CD4-positive, alpha-beta T cell treated with Interleukin-1 beta for 1 hour (primary cell): ENCODE measurements around the gene PIK3C2A.

ENCODE experiments used
- DNase-seq, 2 donors: peaks; one replicate each; pipeline ENCODE4 v3.0.0-alpha.2; 2020 to 2022

The PIK3C2A gene

DNA sequence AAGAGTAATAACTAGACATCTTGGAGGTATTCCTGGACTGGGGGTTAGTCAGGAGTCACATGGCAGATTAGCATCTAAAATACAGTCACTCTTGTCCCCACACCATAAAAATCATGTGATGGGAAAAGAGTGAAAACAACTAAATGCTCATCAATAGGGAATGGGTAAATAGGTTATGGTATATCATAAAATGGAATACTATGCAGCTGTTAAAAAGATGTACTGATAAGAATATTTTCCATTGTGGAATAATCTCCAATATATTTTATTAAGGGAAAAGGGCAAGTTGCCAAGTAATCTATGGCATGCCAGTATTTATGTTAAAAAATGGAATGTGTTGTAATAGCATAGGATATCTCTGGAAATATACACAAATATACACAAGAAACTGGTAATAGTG is 6.6 kb upstream of the PIK3C2A start:
- no peak for DNase-seq

DNA sequence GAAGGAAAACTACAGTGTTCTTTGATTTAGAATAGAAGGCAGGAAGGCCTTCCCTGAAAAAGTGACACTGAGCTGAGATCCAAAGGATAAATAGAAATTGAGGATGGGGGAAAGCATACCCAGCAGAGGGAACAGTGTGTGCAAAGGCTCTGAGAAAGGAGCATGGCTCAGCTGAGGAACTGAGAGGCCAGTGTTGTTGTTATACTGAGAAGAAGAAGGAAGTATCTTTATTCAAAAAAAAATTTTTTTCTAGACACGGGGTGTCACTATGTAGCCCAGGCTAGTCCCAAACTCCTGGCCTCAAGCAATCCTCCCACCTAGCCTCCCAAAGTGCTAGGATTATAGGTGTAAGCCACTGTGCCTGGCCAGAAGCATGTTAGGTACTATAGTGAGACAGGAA is 3.5 kb upstream of the PIK3C2A start:
- no peak for DNase-seq

DNA sequence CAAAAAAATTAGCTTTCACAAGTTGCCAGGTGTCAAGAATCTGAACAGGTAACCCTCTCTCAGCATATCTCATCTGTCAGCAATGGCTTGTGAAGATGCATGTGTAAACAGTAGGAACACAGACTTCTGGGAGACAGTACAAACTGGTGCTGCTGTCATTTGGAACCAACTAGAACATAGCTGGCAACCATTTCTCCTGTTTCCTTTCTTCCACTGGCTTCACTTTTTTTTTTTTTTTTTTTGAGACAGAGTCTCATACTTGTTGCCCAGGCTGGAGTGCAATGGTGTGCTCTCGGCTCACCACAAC is 2.1 kb upstream of the PIK3C2A start:
- no peak for DNase-seq

DNA sequence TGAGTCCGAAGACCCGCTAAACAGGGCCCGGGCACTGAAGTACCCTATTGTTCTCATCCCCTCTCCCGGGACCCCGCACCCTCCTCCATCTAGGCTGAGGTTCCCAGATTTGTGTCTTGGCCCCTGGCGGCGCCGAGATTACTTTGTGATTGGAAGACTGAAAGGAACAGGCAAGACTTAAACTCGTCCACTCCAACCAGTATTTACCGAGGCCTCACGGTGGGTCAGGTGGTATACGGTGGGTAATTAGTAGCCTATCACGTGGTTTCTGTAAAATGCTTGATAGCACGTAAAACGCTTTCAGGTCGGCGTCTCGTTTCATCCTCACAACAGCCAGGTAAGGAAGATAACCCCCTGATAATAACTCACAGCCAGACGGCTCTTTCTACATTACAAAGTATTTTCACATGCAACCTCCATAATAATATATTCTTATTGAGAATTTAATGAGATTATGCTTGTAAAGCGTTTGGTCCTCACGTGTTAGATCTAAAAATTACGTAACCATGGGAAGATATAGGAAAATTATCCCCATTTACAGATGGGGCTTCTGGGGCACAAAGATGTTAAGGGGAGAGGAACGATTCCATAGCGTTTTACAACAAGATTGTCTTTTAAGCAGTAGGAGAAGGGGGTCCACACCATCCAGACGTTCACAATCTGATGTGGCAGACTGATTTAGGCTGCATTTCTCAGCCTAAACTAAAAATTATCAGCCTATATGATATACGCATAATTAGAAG is 642 bp upstream of the PIK3C2A start:
- peak; percentile 44 to 58 for DNase-seq

DNA sequence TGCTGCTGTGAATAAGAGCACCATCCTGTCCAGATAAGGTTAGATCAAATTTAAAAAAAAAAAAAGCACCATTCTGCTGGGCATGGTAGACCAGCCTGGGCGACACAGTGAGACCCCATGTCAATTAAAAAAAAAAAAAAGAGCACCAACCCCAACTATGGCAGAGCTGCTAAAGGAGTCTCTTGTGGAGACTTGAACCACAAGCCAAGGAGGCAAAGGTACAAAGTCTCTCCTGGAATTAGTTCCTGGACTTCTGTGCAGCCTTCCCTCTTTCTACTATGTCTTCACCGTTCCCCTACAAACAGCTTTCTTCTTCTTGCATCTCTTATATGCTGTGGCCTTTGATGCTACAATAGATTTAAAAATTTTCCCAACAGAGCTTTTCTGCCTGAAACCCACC is 1.3 kb downstream of the PIK3C2A start:
- no peak for DNase-seq

DNA sequence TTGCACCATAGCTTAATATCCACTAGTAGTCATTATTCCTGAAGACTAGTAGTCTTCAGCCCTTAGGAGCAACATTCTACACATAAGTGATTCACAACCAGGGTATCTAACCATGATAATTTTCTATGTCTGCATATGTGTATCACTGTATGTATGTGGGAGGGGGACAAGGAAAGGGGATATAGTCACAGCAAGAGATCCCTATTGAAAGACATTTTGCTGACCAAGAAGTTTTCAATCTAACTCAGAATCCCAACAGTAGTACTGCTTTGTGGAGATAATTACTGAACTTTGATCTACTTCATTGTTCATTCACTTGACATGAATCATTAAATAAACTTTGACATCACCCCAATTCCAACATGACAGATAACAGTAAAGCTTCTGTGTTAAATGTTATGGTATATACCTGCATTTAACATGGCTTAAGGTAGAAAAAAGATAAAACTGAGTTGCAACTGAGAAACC is 10.3 kb downstream of the PIK3C2A start:
- no peak for DNase-seq

DNA sequence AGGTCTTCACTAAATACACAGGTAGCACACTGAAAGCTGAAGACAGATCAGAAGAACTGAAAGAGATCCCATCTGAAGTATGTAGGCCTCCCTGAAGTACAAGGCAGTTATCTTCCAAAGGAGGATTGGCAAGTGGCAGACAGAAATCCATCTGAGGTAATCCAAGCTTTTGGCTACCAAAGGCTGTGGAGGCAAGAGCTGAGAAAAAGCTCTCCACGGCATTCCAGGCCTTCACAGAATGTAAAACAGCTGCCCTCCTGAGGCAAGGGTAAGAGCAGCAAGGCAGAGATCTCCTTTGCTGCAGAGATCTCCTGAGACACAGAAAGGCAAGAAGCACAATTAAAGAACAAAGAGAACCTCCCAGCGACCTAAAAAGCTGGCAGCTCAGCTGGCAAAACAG is 19.1 kb downstream of the PIK3C2A start:
- DNase-seq: no peak

DNA sequence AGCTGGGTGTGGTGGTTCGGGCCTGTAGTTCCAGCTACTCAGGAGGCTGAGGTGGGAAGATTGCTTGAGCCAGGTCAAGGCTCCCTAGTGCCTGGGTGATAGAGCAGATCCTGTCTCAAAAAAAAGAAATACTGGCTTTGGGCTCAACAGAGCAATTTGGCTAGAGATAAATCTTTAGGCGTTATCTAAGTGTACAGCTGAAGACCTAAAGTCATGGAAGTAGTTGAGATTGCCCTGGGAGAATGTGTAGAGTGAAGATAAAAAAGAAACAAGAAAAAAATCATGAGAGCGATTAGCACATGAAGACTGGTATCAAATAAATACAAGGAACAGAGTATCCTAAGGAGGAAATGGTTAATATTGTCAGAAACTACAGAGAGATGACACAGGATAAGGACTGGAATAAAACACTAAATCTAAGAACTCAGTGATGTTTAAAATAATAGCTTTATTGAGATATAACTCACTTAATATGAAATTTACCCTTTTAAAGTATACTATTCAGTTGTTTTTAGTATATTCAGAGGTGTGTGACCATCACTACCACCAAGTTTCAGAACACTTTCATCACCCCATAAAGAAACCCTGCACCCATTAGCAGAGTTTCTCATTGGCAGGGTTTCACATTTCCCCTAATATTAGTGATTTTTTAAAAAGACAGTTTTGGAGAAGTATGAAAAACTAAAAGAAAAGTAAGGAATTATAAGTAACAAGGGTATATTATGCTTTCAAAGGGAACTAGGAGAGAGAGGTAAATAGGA is 20.7 kb downstream of the PIK3C2A start:
- no peak for DNase-seq

DNA sequence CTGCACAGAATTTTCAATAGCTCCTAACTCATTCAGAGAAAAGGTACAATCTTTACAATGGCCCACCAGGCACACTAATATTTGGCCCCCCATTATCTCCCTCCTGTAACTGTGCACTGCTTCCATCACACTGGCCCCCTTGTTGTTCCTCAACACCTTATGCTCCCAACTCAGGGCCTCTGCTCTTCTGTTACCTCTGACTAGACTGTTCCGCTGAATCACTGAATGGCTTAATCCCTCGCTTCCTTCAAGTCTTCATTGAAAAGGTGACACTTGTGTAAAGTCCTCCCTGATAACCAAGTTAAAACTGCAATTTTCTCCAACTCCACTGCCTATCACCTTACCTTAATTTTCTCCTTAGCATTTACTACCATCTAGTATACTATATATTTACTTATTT is 21.8 kb downstream of the PIK3C2A start:
- DNase-seq: no peak

DNA sequence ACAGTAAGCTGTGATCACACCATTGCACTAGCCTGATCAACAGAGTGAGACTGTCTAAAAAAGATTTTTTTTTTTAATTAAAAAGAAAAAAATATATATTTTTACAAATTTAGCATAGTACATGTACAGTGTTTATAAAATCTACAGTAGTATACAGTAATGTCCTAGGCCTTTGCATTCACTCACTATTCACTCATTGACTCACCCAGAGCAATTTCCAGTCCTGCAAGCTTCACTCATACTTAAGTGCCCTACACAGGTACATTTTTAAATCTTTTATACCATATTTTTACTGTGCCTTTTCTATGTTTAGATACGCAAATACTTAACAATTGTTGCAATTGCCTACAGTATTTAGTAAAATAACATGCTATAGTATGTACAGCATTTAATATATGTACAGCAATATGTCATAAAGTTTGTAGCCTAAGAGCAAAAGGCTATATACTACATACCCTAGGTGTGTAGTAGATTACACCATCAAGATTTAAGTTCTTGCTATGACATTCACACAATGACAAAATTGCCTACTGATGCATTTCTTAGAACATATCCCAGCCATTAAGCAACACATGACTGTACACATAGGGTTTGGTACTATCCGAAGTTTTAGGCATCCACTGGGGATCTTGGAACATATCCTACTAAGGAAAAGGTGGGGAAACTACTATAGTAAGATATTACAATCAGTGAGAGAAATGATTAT is 22.8 kb downstream of the PIK3C2A start:
- no peak for DNase-seq

DNA sequence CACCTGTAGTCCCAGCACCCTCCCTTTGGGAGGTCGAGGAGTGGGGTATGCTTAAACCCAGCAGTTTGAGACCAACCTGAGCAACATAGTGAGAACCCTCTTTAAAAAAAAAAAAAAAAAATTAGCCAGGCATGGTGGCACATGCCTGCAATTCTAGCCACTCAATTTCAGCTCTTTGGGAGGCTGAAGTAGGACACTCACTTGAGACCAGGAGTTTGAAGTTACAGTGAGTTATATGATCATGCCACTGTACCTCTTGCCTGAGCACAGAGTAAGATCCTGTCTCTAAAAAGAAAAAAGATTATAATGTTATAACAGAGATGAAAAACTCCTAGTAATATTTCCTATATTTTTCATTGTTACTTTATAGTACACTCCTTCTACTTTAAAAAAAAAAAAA is 23.9 kb downstream of the PIK3C2A start:
- DNase-seq: no peak

DNA sequence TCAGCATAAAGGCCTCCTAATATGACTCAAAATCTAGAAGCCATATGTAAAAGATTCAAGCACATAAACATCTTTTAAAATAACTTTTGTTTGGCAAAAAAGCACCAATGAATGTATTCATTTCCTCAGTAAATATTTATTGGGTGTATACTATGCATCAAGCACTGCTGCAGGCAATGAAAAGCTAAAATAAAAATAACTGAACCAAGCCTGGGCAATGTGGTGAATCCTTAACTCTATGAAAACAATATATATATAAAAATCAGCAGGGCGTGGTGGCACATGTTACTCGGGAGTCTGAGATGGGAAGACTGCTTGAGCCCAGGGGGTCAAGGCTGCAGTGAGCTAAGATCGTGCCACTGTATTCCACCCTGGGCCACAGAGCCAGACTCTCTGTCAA is 27.8 kb downstream of the PIK3C2A start:
- no peak for DNase-seq

DNA sequence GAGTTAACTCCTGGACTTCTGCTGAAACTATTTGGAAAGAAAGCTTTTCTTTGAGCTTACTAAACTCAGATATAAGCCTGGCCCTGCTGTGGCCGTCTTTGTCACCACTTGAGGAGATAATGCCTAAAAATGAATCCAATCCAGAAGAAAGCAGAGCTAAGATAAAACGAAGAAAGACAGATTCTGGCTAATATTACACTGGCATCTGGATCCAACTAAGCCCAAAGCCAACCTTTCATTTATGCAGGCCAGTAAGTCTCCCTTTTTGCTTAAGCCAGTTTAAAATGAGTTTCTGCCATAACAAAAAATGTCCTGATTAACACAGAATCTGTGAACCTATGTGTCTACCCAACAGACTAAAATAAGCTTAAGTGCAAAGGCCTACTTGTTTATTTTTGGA is 34.5 kb downstream of the PIK3C2A start:
- no peak for DNase-seq

DNA sequence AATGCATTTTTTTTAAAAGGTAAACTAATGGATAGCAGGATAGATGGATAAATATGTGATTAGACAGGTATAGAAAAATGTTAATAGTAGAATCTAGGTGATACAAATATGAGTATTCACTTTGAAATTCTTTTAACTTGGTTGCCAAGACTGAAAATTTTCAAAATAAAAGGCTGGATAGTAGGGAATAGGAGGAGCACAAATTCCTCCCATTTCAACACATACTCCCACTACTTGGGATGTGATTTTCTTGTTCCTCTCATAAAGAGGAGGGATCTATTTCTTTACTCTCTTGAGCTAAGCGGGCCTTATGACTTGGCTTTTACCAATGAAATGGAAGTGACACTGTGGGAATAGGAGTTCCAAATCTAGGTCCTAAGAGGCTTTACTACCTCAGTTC is 35.9 kb downstream of the PIK3C2A start:
- DNase-seq: no peak

DNA sequence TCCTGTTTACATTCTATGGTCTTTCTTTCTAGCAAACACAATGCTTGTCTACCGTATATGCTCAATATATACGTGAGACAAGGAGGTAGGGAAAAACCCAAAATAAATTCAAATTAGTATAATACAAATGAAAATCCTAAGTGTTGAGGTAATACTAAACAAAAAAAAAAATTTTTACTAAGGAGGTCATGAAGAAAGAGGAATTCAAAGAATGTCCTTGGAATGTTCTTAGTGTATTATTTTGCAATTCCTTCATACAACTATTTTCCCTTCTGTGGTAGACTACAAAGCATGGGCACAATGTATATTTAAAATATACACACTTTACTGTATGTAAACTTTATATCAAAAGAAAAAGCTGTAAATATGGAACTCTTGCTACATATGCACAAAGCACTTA is 36.4 kb downstream of the PIK3C2A start:
- DNase-seq: no peak

DNA sequence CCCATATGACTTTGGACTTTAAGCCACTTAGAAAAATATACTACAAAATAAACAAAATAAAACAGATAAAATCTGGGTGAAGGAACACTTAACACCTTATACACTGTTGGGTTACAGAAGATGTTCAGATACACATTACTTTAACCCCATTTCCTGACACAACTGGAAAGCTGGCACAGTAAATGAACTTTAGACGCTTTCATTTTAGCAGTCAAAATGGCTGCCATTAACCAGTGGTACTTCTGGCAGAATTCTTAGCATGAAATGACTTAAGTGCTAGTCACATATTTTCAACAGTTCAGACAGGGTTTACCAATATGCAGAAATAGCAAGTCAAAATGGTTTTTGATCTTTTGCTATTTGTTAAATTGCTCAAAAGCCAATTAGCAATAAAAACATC is 37.9 kb downstream of the PIK3C2A start:
- no peak for DNase-seq

DNA sequence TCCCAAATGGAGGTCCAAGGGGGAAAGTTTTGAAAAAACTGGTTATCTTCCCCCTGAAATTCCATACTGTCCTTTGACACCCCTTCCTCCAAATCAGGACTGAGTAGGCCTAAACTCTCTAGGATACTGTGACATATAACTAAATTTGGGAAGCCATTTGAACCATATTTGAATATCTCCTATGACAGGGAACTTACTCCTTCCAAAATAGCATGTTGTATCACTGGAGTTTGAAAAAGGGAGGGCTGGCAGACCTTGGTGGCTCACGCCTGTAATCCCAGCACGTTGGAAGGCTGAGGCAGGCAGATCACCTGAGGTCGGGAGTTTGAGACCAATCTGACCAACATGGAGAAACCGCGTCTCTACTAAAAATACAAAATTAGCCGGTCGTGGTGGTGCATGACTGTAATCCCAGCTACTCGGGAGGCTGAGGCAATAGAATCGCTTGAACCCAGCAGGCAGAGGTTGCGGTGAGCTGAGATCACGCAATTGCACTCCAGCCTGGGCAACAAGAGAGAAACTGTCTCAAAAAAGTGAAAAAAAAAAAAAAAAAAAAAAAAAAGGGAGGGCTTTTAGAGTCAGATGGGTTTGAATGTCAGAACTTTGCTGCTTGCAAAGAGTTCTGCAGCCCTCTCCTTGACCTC is 42.4 kb downstream of the PIK3C2A start:
- DNase-seq: no peak

DNA sequence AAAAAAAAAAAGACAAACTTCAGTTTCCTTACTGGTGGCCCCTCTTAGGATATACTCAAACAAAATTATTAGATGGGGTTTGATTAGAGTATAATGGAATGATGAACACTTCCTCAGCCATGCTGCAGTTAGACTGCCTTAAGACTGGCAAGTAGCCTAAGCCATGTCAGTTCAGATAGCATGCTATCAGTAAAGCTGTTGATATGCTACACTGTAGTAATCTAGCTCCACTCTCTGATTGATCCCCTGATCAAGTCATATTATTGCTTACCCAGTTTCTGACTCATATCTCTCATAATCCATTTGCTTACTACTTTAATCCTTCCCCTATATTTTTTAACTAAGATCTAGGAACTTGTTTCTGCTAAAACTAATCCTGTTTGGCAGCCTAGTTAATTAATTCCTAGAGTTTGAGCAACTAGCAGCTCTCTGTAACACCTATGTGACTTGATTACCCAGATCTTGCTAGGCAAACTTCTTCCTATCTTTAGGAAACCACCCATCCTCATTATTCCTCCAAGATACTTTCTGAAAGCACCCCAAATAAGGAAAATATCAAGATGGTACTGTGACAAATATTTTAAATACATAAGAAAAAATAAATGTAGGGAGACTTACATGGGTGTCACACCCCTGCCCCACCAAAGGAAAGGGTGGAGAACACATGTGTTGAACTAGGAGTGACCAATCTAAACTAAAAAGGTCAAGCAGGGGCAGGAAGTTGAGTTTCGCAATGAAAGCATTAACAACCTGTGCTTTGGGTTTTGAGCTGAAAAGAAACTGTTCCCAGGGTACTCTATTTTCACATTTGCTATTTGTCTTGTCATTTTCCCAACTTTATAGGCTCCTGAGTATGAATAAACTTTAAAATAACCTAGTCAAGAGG is 43.2 kb downstream of the PIK3C2A start:
- DNase-seq: no peak

DNA sequence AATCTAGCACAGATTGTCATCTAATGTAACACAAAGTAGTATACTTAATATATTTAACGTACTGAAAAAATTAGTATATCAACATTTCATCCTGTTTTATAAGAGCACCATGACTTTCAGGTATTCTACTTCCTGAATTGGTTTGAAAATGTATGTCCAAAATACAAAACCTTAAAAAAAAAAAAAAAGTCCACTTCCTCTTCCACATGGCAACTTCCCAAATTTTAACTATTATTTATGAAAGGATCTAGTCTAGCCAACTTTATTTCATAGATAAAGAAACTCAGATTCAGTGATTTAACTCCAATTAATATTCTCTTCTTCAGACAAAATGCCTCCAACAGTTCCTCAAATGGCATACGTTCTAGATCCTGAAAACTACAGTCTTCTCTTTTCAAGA is 44.0 kb downstream of the PIK3C2A start:
- DNase-seq: no peak

DNA sequence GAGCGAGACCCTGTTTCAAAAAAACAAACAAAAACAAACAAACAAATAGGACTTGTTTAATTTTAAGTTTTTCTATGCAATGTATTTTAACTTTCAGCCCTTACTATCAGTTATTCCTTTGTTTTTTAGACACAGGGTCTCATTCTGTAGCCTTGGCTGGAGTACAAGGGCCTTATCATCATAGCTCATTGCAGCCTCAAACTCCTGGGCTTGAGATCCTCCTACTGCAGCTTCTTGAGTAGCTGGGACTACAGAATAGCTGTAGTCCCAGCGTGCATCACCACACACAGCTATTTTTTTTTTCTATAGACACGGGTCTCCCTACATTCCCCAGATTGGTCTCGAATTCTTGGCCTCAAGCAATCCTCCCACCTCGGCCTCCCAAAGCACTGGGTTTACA is 44.5 kb downstream of the PIK3C2A start:
- no peak for DNase-seq

DNA sequence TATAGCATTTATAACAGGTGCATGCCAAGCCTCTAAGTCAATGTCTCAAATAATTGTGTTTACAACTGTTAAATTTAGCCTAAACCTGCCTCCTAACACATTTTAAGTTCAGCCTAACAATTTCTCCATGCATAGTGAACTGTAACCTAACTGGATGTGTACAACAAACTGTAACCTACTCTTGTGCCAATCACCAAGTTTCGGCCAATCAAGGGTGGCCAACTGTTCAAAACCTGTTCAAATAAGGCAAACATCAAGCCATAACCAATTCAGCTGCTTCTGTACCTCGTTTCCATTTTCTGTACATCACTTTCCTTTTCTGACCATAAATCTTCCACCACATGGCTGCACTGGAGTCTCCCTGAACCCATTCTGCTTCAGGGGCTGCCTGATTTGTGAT is 45.4 kb downstream of the PIK3C2A start:
- no peak for DNase-seq

DNA sequence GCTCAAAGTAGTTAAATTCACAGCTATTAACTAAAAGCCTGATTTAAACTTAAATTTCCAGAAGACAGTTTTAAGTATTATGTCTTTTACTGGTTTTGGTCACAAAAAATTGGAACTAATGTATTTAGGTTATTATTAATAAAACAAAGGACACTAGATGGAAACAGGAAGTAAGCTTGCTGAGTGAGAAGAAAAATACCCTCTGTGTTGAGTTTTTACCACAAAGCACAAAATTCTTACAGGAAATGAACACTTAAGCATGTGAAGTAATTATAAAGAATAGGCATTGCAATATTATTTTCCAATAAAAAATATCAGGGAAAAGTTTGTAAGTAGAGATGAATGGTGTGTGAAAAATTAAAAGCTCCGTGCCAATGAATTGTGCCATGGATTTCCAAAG is 46.3 kb downstream of the PIK3C2A start:
- DNase-seq: peak in 1 of 2 donors; percentile 12

DNA sequence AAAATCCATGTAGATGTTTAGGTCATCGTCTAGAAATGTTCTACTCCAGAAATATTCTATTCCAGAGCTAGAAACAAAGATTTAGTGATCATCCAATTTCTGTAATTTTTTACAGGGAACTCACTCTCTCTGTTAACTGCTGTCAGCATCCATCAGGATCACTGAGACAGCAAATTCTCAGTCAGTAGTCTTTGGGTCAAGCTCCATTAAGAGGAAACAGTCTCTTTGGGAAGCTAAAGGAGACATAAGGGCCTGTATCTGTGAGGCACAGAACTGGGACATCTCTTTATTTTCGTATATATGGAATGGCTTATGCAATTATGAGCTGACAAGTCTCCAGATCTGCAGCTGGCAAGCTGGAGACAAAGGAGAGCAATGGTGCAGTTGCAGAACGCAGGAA is 48.3 kb downstream of the PIK3C2A start:
- no peak for DNase-seq
